ENCODE results near the gene BCAR1. TPM values are rescaled to one million over a fixed set of nuclear protein-coding genes. Genes with fewer than 3 reads are reported as not detected.

The BCAR1 gene
- polyA plus RNA-seq, 1 donor (not counting 4 experiments of a cell fraction or from before 2014, with no cell fraction given): 17.8 TPM

DNA sequence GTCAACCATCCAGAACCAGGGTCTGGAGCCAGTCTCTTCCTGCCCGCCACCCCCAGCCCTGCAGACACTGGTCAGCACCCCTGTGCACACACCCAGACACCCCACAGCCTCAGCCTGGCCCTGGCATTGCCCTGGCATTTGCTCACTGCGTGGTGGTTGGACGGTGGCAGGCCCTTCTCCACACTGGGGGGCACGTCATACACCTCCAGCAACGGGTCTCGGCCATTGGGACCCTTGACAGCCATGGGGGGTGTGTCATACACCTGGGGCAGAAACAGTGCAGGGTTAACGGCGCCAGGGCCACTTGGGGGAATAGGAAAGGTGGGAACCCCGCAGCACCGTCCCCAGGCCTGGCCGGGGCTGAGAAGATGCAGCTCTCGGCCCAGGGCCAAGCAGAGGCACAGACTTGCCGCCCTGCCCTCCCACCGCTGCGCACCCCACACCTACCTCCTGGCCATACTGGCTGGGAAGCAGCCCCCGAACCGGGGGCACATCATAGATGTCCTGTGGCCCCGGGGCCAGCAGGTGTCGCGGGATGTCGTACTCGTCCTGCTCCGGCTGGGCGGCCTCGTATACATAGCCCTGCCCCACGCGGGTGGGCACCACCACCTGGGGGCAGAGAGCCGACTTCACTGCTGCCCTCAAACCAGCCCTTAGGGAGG lies 14.6 kb downstream of the BCAR1 start:
- TF ChIP-seq, protein P1, sequence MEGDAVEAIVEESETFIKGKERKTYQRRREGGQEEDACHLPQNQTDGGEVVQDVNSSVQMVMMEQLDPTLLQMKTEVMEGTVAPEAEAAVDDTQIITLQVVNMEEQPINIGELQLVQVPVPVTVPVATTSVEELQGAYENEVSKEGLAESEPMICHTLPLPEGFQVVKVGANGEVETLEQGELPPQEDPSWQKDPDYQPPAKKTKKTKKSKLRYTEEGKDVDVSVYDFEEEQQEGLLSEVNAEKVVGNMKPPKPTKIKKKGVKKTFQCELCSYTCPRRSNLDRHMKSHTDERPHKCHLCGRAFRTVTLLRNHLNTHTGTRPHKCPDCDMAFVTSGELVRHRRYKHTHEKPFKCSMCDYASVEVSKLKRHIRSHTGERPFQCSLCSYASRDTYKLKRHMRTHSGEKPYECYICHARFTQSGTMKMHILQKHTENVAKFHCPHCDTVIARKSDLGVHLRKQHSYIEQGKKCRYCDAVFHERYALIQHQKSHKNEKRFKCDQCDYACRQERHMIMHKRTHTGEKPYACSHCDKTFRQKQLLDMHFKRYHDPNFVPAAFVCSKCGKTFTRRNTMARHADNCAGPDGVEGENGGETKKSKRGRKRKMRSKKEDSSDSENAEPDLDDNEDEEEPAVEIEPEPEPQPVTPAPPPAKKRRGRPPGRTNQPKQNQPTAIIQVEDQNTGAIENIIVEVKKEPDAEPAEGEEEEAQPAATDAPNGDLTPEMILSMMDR (optimal IDR thresholded peaks at IDR 0.05 in 1 of 3, IDR thresholded peaks at IDR 0.05 in 1 of 3, conservative IDR thresholded peaks at IDR 0.05 in 1 of 3; ENCODE audit: extremely low read depth in 1 of 3, insufficient read depth in 2 of 3, low read length in 3 of 3): no peak
- no peak for TF ChIP-seq EZH2 (IDR thresholded peaks at IDR 0.05; ENCODE audit: low read length)
- Histone ChIP-seq H3K4me3 (ENCODE audit: control insufficient read depth in 2 of 3, extremely low read depth in 1 of 3, insufficient read depth in 2 of 3, low read depth in 1 of 3, low read length in 3 of 3) (no peak overlapping the region), H3K27me3 (ENCODE audit: control insufficient read depth, extremely low read depth, insufficient read depth, low read length) (no peaks in the 10 kb centered on the region), H3K27ac (ENCODE audit: control insufficient read depth, insufficient read depth, low read length) (no peak overlapping the region), H3K9ac (ENCODE audit: control insufficient read depth, extremely low read depth, insufficient read depth, low read length) (no peak overlapping the region), H3K79me2 (ENCODE audit: control insufficient read depth, insufficient read depth, low read length) (peaks cover 78% of the 10 kb centered on the region), H2AFZ (ENCODE audit: control insufficient read depth, low read length) (no peak overlapping the region), H3K9me1 (ENCODE audit: control insufficient read depth, extremely low read depth, insufficient read depth, low read length) (no peaks in the 10 kb centered on the region), H3K4me2 (ENCODE audit: control insufficient read depth, extremely low read depth, insufficient read depth, low read depth, low read length) (no peak overlapping the region), H3K4me1 (ENCODE audit: control insufficient read depth, extremely low read depth, insufficient read depth, low read length) (peaks cover 27% of the 10 kb centered on the region), H3K9me3 (ENCODE audit: control insufficient read depth, low read depth, low read length) (no peaks in the 10 kb centered on the region), H3K36me3 (ENCODE audit: control insufficient read depth in 2 of 2, extremely low read depth in 1 of 2, insufficient read depth in 2 of 2, low read length in 2 of 2) (peaks cover 41 to 56% of the 10 kb centered on the region in 2 experiments), H4K20me1 (ENCODE audit: control insufficient read depth, extremely low read depth, insufficient read depth, low read length) (peaks cover 9% of the 10 kb centered on the region)
- dilution Hi-C loops (cut with MboI; ENCODE audit: extremely low pct_ligation_motif_present, low sequenced_read_pairs): loop anchor here (25.0 kb wide), 1 partner anchor 150 kb away; no protein-coding TSS in a partner anchor
- DNase-seq (ENCODE audit: low read depth, low spot score) (no peak), FAIRE-seq (no peak)

DNA sequence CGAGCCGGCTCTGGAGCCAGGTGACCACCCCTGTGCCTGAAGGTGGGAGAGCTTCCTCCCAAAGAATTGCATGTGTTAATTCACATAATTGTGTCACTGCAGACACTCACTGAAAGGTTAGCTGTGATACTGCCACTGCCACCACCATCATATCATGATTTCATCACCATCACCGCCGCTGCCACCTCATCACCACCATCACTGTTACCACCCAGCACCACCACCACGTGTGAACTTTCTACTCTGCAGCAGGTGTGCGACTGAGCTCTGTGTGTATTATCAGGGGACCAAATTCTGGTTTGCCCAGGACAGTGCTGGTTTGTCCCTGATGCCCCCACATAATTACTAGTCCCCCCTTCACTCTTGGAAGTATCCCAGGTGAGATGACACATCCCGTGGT lies 15.2 kb downstream of the BCAR1 start:
- dilution Hi-C loops (cut with MboI; ENCODE audit: extremely low pct_ligation_motif_present, low sequenced_read_pairs): loop anchor here (25.0 kb wide), 1 partner anchor 151 kb away; no protein-coding TSS in a partner anchor
- no peaks in the 10 kb centered on the region for H3K9me3 ChIP-seq (ENCODE audit: control insufficient read depth, low read depth, low read length)
- no peak overlapping the region for H3K4me3 ChIP-seq (ENCODE audit: control insufficient read depth in 2 of 3, extremely low read depth in 1 of 3, insufficient read depth in 2 of 3, low read depth in 1 of 3, low read length in 3 of 3)
- no peak overlapping the region for H3K4me2 ChIP-seq (ENCODE audit: control insufficient read depth, extremely low read depth, insufficient read depth, low read depth, low read length)
- H3K4me1 ChIP-seq (ENCODE audit: control insufficient read depth, extremely low read depth, insufficient read depth, low read length): peaks cover 27% of the 10 kb centered on the region
- peaks cover 41 to 53% of the 10 kb centered on the region in 2 experiments for H3K36me3 ChIP-seq (ENCODE audit: control insufficient read depth in 2 of 2, extremely low read depth in 1 of 2, insufficient read depth in 2 of 2, low read length in 2 of 2)
- no peaks in the 10 kb centered on the region for H3K9me1 ChIP-seq (ENCODE audit: control insufficient read depth, extremely low read depth, insufficient read depth, low read length)
- no peak overlapping the region for H3K27ac ChIP-seq (ENCODE audit: control insufficient read depth, insufficient read depth, low read length)
- DNase-seq (ENCODE audit: low read depth, low spot score) (no peak), FAIRE-seq (no peak)
- H4K20me1 ChIP-seq (ENCODE audit: control insufficient read depth, extremely low read depth, insufficient read depth, low read length): peaks cover 9% of the 10 kb centered on the region
- TF ChIP-seq, protein P1 (optimal IDR thresholded peaks at IDR 0.05 in 1 of 3, IDR thresholded peaks at IDR 0.05 in 1 of 3, conservative IDR thresholded peaks at IDR 0.05 in 1 of 3; ENCODE audit: extremely low read depth in 1 of 3, insufficient read depth in 2 of 3, low read length in 3 of 3): no peak
- no peak for TF ChIP-seq EZH2 (IDR thresholded peaks at IDR 0.05; ENCODE audit: low read length)
- no peaks in the 10 kb centered on the region for H3K27me3 ChIP-seq (ENCODE audit: control insufficient read depth, extremely low read depth, insufficient read depth, low read length)
- H3K9ac ChIP-seq (ENCODE audit: control insufficient read depth, extremely low read depth, insufficient read depth, low read length): no peak overlapping the region
- peaks cover 73% of the 10 kb centered on the region for H3K79me2 ChIP-seq (ENCODE audit: control insufficient read depth, insufficient read depth, low read length)
- no peak overlapping the region for H2AFZ ChIP-seq (ENCODE audit: control insufficient read depth, low read length)

Measured in keratinocyte (primary cell).